GM21390 (cell line): ENCODE data around the gene MAP1B.

ENCODE experiments used
- ATAC-seq: cut with Tn5 transposase; IDR thresholded peaks from one replicate; pipeline ENCODE4 v1.9.1; 2021; ENCODE audit not compliant: unreplicated experiment

The MAP1B gene

DNA sequence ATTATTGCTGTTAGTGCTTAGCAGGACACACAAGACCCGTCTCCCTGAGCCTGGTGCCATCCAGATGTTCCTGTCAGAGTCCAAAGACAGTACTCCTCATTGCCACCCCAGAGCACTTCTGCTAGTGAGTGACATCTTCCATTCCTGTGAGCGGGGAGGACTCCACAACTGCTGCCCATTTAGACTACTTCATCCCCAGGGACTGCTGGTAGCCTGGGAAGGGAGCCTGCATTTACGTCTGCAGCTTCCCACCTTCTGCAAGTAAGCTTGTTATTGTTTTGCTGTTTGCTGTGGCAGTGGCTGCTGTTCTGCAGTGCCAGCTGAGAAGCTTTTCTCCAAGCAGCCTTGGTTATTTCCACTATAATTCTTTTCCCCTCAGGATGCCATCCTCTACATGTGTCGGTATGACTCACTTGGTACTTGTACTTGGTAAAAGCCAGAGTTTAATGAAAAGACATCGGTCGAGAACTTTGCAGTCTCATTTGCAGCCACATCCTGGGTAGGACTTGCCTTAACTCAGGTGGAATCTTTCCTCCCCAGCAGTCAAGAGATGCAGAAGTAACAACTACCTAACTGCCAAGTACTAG, 10.6 kb upstream of the MAP1B start:
- ATAC-seq: no peak

DNA sequence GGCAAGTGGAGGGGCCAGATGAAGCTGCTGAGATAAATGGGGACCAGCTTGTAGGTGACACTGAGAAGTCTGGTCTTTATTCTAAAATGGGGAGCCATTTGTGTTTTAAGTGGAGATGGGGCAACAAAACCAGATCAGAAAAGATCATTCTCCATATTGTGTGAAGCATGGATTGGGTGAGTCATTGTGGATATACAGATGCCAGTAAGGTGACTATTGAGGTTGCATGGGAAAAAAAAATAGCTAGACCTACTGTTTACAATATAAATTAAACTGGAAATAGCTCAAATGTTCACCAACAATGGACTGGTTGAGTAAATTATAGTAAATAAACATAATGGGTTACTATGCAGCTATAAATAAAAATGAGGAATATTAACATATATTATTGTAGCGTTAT, 5.4 kb upstream of the MAP1B start:
- ATAC-seq: no peak

DNA sequence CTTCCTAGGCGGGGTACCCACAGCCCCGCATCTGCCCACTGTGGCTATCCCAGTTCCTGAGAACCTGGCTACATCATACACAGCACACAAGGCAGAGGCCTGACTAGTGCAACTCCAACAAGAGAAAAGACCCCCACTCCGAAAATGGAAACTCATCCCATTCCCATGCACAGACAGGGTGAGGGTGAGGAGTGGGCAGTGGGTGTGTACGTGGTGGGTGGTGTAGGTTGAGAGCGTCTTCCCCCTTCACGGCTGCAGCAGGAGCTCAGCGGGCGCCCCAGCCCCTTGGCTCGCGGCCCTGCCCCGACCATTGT, 501 bp upstream of the MAP1B start:
- ATAC-seq: no peak

DNA sequence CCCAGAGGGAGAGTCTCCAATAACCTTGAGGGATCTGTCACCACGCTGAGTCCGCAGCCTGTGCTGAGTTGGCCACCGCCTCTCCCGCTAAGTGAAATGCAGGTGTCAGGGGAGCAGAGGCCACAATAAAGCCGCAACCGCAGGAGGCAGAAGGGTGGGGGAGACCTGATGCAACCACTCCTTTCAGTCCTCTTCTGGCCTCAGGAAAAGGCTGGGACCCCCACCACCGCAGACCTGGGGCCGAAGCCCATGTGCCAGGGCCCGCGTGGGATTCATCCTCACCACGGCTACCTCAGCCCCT, 576 bp downstream of the MAP1B start:
- no peak for ATAC-seq

DNA sequence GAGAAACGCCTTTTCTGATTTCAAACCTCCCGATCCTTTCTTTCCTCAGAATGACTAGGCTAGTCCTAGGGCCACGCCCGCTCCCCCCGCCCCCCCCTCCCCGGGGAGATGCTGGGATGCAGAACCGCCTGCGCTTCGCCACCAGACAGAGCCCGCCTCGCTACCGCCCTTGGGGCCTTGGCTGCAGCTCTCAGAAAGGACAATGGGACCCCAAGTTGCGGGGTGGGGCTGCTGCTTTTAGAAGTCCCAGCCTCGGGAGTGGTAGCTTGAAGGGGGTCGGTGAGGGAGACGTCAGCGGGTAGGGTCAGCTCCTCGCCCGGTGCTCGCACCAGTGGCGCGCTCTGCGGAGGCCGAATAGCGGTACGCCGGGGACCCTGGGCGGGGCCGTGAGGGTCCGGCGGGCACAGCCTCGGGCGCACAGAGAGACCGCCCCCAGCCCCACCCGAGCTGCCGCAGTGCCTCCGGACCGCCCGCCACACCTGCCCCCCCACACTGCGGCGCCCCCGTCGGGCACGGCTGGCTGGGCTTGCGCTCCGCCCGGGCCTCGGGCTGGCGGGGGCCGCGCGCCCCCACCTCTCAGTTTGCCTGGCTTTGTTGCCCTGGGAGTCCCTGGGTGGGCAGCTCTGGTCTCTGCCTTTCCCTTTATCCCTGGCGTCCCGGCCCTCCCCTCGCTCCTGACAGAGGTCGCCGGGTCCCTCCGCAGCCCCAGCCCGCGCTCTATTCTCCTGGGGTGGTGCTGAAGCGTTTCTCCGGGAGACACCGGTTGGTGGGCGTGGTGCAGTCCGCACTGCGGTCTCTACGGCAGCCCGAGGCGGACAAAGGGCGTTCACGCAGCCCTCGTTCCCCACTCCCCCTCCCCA, 1.2 kb downstream of the MAP1B start:
- no peak for ATAC-seq

DNA sequence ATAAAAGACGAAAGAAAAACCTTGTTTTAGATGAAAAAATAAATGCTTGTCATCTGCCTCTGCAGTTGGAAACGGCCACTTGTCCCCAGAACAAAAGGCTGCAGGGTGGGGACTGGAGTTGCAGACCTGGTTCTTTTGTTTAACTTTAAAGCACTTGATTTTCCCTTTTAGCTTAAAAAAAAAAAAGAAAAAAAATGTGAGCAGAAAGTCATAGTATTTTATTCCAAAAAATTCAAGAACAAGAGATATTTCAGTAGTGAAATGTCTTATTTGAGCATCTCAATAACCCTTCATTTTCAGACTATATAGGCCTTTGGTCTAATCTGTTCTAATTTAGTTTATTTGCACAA, 1.8 kb downstream of the MAP1B start:
- ATAC-seq: no peak

DNA sequence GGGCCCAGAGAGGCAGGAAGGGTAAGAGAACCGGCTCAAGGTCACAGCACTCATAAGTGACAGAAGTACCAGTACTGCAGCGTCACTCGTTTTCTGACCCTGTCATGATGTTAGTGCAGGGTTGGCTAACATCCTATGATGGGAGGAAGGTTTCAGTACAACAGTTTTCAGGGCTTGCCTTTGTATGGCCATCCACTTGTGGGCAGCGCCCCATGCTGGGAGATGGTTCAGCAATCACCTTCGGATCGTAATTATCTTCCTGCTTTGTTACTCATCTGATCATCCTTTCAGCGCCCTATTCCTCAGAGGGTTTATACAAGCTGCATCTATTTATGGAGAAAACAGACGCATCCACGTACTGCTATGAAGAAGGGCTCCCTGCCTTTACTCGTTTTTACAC, 2.4 kb downstream of the MAP1B start:
- ATAC-seq: no peak

DNA sequence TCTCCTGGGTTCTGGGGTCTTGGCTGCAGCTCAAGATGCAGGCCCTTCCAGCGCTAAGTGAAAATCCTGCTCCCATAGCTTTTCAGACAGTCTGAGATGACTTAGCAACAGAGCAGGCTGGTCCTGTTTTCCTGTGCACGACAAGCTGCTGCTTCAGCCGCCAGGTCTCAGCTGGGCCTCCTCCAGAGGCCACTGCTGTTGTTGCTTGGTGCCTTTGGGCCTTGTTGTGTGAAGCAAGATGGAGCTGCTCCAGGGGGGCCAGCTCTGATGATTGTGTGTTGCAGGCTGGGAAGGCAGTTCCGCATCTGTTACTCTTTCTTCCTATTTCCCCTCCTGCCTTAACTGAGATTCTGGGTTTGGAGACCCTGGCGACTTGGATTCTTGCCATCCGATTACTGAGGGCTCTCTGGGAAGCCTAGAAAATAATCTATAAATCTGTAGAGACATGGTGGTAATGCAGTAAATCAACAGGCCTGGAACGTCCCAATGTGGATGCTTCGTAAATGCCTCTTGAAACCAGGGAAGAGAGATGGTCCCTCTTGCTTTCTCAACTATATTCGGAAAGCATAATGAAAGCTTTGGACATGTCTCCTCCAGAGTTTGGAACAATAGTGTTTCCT, 3.2 kb downstream of the MAP1B start:
- ATAC-seq: no peak

DNA sequence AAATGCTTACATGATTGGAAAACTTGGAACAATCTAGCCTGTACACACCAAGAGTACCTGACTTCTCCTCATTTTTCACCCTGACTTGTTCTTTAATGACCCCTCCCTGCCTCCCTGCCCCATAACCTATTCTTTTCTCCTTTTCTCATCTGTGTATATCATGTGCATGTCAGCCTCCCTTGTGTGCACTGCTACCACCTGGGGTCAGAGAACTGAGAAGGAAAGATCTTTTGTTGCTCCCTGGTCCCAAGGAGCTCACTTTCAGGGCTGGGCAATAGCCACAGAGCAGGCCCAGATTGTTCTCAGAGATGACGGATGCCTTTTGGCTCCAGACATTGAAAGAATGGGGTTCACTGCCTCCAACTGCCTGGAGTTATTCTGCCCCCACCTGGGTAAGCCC, 5.1 kb downstream of the MAP1B start:
- ATAC-seq: no peak

DNA sequence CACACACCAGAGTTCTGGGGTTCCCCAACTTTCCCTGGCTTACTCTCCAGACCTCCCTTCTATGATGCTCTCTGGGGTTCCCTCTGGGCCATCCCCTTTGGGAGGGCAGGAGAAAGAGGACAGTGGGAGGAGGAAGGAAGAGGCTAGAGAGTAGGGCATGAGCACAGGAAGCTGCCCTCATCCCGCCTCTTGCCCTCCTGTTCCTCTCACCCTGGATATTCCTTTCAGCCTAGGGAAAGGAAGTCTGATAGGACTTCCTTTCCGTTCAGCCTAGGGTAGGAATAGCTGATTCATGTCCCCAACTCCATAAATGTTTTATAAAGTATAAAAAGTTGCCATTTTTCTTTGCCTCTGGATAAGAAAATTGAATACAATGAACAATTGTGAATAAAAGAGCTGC, 7.4 kb downstream of the MAP1B start:
- no peak for ATAC-seq

DNA sequence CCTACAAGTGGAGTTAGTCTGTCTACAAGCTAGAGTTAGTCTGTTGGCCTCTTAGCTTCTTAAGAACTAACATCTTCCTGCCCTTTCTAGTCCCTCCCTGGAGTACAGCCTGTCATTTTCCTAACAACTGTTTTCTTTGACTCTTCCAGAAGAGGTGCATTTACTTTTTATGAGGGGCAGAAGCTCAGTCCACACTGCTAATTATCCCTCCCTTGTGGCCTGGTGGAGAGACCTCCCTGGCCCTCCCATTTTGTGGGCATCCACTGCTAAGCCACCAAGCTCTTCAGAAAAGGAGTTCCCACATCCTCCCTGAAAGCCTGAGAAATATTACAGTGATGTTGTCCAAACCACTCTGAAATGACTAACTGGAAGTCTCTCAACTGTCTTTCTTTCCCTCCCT, 8.0 kb downstream of the MAP1B start:
- no peak for ATAC-seq

DNA sequence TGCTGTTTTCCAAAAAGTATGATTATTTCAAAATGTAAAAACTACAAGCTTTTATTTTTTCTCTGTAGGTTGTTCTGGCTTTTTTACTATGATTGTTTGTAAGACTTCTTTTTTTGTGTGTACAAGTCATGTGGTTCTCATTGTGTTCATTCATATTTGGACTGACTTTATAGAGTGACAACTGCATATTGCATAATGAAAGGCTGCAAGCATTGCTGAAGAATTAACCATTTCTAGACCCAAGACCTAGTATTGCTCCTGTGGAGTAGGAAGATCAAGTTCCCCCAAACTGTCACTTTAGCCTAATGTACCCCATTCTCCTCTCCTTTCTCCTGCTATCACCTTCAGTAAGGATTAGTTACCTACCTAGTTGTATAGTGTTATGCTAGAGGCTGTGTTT, 10.0 kb downstream of the MAP1B start:
- no peak for ATAC-seq

DNA sequence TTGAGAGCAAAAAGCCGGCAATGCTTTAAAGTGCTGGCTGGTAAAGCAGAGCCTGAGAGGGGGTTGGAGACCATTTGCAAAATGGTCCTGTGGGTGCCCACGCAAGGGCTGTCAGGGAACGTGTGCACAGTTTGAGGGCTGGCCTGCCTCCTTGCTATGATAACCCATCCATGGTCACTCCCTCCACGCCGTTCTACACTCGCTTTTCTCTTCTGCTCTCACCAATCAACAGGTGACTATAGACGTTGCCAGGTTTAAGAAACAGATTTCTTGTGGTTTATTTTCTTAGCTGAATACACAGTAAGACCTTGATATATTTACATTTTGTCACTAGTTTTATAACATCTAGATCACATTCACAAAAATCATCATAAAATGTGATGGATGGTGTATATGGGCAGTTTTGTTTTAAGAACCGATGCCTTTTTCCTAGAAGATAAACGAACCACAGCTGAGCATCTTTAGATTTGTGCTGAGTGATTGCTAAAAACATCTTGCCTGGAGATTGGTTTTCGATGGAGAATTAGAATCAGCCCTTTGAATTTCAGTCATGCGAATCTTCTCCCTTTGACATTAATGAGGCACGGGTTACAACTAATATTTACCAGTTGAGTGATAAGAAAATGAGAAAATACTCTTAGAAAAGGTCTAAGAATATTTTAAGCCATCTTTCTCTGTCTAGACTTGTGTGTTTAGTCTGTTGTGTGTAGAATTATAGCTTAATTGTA, 13.9 kb downstream of the MAP1B start:
- no peak for ATAC-seq

DNA sequence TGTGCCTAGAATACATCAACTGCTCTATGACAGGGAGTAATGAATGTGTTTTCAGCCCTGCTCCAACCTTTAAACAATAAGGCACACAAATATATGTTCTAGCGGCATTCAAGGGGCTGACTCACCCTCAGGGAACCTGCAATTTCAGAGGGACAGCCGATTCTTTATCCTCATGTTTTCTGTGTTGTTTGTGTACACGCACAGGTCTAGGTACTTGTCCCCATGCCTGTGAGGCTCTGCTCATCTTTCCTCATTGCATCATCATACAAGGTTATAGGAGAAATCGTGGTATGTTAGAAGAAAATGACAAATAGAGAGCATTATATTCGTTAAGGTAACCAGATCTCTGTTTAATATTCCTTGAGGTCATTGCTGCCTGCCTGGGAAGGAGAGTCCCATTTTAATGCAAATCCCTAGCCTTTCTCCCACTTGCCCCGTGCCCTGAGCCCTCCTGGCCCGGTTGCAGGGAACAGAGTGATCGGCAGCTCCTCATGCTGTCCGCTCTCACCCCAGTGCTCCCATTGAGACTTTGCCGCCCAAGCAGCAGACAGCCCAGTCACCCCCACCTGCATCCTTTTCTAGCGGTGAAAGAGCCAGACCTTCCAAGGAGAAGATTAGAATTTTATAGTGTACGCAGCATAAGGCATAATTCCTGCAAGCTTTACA, 14.6 kb downstream of the MAP1B start:
- no peak for ATAC-seq

DNA sequence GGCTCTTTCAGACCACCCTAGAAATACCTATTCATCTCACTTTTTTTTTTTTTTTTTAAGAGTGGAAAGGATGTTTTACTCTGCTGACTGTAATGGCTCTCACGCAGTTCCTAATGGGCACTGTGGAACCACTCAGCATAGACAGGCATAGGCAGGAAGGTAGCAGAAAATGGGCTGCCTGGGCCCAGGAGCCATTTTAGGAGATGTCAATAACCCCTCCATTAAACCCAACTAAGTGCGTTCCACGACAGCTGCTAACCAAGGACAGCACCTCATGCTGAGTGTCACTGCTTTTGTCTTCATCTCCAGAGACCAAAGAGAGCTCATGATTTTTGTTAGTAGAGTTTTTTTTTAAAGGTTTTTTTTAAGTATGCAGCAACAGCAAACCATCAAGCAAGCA, 15.3 kb downstream of the MAP1B start:
- ATAC-seq: no peak

DNA sequence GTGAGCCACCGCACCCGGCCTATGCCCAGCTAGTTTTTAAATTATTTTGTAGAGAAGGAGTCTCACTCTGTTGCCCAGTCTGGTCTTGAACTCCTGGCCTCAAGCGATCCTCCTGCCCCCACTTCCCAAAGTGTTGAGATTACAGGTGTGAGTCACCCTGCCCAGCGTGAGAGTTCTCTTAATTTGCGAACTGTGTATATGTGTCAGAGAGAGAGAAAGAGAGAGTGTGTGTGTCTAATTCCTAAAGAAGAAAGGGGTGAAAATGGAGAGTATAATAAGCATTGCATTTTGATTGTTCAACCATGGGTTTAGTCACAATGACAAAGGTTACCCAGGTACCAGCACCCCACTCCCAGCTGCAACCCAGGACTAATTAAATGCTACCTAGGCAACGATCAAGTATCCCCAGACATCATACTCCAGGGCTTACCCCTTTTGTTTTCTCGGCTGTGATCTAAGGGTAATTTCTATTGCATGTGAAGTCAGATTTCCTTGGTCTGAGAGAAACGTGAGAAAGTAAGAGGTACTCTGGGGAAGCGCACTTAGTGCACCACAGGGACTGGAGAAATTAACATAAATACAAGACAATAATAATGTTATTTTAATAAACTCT, 16.6 kb downstream of the MAP1B start:
- no peak for ATAC-seq

DNA sequence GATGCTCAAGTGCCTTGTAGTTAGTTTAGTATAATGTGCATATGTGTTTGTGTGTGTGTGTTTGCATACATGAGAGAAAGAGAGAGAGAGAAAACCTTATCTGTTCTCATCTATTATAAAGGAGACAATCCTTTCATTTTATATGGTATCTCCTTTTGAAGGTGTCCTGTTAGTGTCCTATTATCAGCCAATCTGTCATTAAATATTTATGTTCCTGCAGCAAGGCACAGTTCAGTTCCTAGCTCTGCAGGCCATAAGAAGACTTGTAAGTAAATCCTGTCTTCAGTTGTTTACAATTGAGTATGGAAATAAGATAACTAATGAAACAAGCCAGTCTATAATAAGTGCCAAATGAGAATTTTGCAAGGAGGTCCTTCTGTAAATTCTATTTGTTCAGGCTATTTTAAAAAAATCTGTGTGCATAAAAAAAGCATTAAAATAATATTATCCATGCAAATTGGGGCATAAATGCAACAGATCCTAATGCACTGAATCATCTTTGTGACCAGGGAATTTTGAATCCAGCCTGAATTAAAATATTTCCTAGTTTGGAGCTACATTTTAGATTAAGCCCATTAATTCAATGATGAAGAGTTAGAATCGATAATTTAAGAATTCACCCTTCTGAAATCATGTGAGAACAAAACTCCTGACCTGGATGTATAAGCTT, 18.1 kb downstream of the MAP1B start:
- no peak for ATAC-seq

DNA sequence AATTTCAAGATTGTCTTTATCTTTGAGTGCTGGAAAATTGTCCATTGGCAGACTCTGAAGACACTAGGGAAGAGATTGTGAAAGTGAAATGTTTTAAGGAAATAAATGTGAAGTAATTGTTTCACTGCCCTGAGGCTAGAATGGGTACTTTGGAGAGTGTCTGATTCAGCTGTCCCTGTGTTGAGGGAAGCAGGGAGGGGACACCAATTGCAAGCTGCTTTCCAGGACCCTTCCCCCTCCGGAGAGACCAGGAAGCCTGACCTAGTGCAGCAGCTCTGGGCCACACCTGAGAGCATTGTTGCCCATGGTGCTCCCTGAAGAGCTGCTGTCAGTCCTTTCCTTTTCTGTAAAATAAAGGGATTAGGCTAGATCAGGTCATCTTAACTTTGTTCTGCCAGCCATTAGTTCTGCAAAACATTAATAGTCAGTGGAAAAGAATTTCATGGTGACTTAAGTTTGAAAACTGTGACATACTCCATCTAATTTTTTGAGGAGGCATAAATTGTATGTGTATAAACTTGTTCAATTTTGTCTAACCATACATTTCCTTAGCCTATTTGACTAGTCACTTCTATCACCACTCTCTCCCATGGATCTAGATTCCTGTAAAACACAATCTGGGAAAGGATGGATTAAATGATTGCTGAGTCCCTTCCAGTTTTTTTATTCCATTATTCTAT, 18.8 kb downstream of the MAP1B start:
- no peak for ATAC-seq

DNA sequence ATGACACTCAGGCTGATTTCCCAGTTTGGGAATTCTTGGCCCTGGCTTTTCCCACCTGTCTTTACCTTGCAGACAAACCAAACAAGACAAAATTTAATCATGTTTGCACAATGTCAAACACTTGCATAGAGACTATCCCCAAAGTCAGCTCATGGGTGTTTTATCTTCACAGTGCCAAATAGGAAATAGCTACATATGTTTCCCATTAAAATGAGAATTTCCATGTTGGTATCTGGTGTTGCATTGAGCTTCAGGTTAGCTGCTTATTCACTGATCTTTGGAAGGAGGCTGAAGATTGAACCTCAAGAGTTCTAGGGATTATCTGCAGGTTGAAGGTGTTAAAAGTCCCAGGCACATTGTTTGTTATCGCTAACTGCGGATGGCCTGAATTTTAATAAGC, 19.5 kb downstream of the MAP1B start:
- ATAC-seq: no peak

DNA sequence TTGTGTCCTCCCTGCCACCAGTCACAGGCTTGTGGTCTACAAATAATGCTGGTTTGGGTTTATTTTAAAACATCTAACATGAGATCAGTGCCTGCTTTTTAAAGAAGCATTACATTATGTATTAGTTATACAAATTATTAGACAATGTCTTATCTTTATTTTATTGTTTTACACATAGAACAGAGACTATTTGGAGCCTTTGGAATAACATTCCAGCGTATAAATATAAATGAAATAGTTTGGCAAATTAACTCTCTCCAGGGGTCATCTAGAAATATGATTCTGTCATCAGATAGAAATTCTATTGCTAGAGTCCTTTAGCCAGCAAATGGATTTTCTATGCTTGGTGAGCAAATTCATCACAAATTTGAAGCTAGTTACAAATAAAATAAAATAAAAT, 22.4 kb downstream of the MAP1B start:
- no peak for ATAC-seq
